Measurements from ENCODE around the gene DCAKD. TPM values are rescaled to one million over a fixed set of nuclear protein-coding genes. Genes with fewer than 3 reads are reported as not detected.
A peak's percentile ranks its signal among the peaks of the same experiment; 100 is the strongest.

Gene DCAKD
- total RNA-seq, 1 experiment from 2014 or later: 15.1 TPM

GRCh38 chr17:45022655-45023339 lies 28.6 kb downstream of the DCAKD start:
- intact Hi-C loops (cut with micrococcal nuclease; ENCODE audit: unreplicated experiment): loop anchor here (1.0 kb wide), 1 partner anchor 102 kb away; no protein-coding TSS in a partner anchor
- H3K27ac Mint-ChIP-seq (ENCODE audit: unreplicated experiment): no peak overlapping the region

DNA sequence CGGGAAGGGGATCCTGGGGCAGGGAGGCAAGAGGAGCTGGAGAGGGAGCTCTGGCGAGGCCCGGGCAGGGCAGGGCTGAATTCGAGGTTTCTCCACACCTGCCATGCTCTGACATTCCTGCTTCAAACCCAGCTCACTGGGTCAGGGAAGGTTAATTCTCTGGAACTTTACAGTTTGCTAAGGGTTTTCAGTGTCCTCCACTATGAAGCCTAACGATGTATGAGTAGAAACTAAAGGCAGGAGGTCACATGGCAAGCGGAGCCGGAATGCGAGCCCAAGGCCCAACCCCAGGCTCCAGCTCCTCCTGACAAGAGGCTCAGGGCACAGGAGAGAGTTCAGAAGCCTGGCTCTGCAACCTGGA lies 29.2 kb downstream of the DCAKD start:
- CTCF ChIA-PET: interaction anchor here (0.5 to 6.1 kb wide), 13 partner anchors 10 to 804 kb away, joined by 3 to 78 read pairs (median 3); partner anchors contain the start of genes ACBD4 and C1QL1
- Histone ChIP-seq H3K36me3 (ENCODE audit: control insufficient read depth, insufficient read depth, low read length) (no peaks in the 10 kb centered on the region), H3K4me3 (ENCODE audit: low read depth, low read length) (0 out of 2 replicates have a peak overlapping the region, but pooled peaks have one; percentile 11), H3K27me3 (replicated peaks; ENCODE audit: control insufficient read depth, insufficient read depth, low read length) (no peaks in the 10 kb centered on the region), H3K4me1 (peaks cover 18% of the 10 kb centered on the region), H3K9me3 (no peaks in the 10 kb centered on the region)
- intact Hi-C loops (cut with micrococcal nuclease; ENCODE audit: unreplicated experiment): loop anchor here (1.0 kb wide), 1 partner anchor 102 kb away; no protein-coding TSS in a partner anchor
- no peak overlapping the region for H3K27ac Mint-ChIP-seq (ENCODE audit: unreplicated experiment)
- no peak overlapping the region for H3K4me3 Mint-ChIP-seq (ENCODE audit: unreplicated experiment)
- no peaks in the 10 kb centered on the region for H3K9me3 Mint-ChIP-seq (ENCODE audit: unreplicated experiment)
- H3K27me3 Mint-ChIP-seq (ENCODE audit: insufficient read depth, unreplicated experiment): peaks cover 6% of the 10 kb centered on the region
- BruUV-seq (replicated peaks): no TSS peak
- POLR2A ChIA-PET: no interaction called here
- H3K36me3 Mint-ChIP-seq (ENCODE audit: insufficient read depth, unreplicated experiment): peaks cover 14% of the 10 kb centered on the region
- peaks cover 17% of the 10 kb centered on the region for H3K4me1 Mint-ChIP-seq (ENCODE audit: low read depth, unreplicated experiment)
- TF ChIP-seq, protein P1, sequence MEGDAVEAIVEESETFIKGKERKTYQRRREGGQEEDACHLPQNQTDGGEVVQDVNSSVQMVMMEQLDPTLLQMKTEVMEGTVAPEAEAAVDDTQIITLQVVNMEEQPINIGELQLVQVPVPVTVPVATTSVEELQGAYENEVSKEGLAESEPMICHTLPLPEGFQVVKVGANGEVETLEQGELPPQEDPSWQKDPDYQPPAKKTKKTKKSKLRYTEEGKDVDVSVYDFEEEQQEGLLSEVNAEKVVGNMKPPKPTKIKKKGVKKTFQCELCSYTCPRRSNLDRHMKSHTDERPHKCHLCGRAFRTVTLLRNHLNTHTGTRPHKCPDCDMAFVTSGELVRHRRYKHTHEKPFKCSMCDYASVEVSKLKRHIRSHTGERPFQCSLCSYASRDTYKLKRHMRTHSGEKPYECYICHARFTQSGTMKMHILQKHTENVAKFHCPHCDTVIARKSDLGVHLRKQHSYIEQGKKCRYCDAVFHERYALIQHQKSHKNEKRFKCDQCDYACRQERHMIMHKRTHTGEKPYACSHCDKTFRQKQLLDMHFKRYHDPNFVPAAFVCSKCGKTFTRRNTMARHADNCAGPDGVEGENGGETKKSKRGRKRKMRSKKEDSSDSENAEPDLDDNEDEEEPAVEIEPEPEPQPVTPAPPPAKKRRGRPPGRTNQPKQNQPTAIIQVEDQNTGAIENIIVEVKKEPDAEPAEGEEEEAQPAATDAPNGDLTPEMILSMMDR (IDR thresholded peaks at IDR 0.05; ENCODE audit: insufficient read depth in 1 of 2, low read depth in 1 of 2, low read length in 1 of 2, severe bottlenecking in 1 of 2, unreplicated experiment in 1 of 2): no peak
- no peak for DNase-seq

More at GRCh38 chr17:45022655-45023339, 28.6 kb downstream of the DCAKD start:
- Mint-ChIP-seq H3K27me3 (ENCODE audit: insufficient read depth, unreplicated experiment) (peaks cover 6% of the 10 kb centered on the region), H3K9me3 (ENCODE audit: unreplicated experiment) (no peaks in the 10 kb centered on the region), H3K36me3 (ENCODE audit: insufficient read depth, unreplicated experiment) (peaks cover 14% of the 10 kb centered on the region), H3K4me1 (ENCODE audit: low read depth, unreplicated experiment) (peaks cover 17% of the 10 kb centered on the region), H3K4me3 (ENCODE audit: unreplicated experiment) (no peak overlapping the region)
- TF ChIP-seq, protein P1 (IDR thresholded peaks at IDR 0.05; ENCODE audit: insufficient read depth in 1 of 2, low read depth in 1 of 2, low read length in 1 of 2, severe bottlenecking in 1 of 2, unreplicated experiment in 1 of 2): no peak
- no peak overlapping the region for H3K4me3 ChIP-seq (ENCODE audit: low read depth, low read length)
- H3K36me3 ChIP-seq (ENCODE audit: control insufficient read depth, insufficient read depth, low read length): no peaks in the 10 kb centered on the region
- no TSS peak for BruUV-seq (replicated peaks)
- no peaks in the 10 kb centered on the region for H3K9me3 ChIP-seq
- CTCF ChIA-PET: interaction anchor here (0.6 to 6.1 kb wide), 9 partner anchors 9 to 113 kb away, joined by 3 to 78 read pairs (median 6); partner anchors contain the start of genes ACBD4 and C1QL1
- POLR2A ChIA-PET: no interaction called here
- H3K27me3 ChIP-seq (replicated peaks; ENCODE audit: control insufficient read depth, insufficient read depth, low read length): no peaks in the 10 kb centered on the region
- H3K4me1 ChIP-seq: peaks cover 18% of the 10 kb centered on the region
- DNase-seq: no peak

GRCh38 chr17:45021607-45022287 lies 29.7 kb downstream of the DCAKD start:
- peak overlapping the region; percentile 57 for H3K4me3 ChIP-seq (ENCODE audit: low read depth, low read length)
- POLR2A ChIA-PET: interaction anchor here (0.6 kb wide), 1 partner anchor 815 kb away, joined by 3 read pairs; no protein-coding TSS in a partner anchor

More at GRCh38 chr17:45021607-45022287, 29.7 kb downstream of the DCAKD start:
- Mint-ChIP-seq H3K36me3 (ENCODE audit: insufficient read depth, unreplicated experiment) (peaks cover 14% of the 10 kb centered on the region), H3K27ac (ENCODE audit: unreplicated experiment) (no peak overlapping the region), H3K9me3 (ENCODE audit: unreplicated experiment) (no peaks in the 10 kb centered on the region), H3K27me3 (ENCODE audit: insufficient read depth, unreplicated experiment) (peaks cover 6% of the 10 kb centered on the region), H3K4me3 (ENCODE audit: unreplicated experiment) (peak overlapping the region; percentile 70), H3K4me1 (ENCODE audit: low read depth, unreplicated experiment) (peaks cover 17% of the 10 kb centered on the region)
- no TSS peak for BruUV-seq (replicated peaks)
- H3K36me3 ChIP-seq (ENCODE audit: control insufficient read depth, insufficient read depth, low read length): no peaks in the 10 kb centered on the region
- TF ChIP-seq, protein P1 (IDR thresholded peaks at IDR 0.05; ENCODE audit: insufficient read depth in 1 of 2, low read depth in 1 of 2, low read length in 1 of 2, severe bottlenecking in 1 of 2, unreplicated experiment in 1 of 2): peak; percentile 62 to 92
- H3K4me1 ChIP-seq: peaks cover 18% of the 10 kb centered on the region
- no peaks in the 10 kb centered on the region for H3K9me3 ChIP-seq
- intact Hi-C loops (cut with micrococcal nuclease; ENCODE audit: unreplicated experiment): loop anchor here (1.0 kb wide), 1 partner anchor 101 kb away; no protein-coding TSS in a partner anchor
- CTCF ChIA-PET: interaction anchor here (0.5 to 6.1 kb wide), 17 partner anchors 10 to 804 kb away, joined by 3 to 78 read pairs (median 3); partner anchors contain the start of genes ACBD4 and C1QL1
- peak; percentile 72 to 89 for DNase-seq
- H3K27me3 ChIP-seq (replicated peaks; ENCODE audit: control insufficient read depth, insufficient read depth, low read length): no peaks in the 10 kb centered on the region

Measured in Caco-2 (cell line).